Inferior parietal cortex (tissue), 1 donor: Measurements from ENCODE around the gene BTBD9.
A peak's percentile ranks its signal among the peaks of the same experiment; 100 is the strongest.

Source experiments
- DNase-seq: peaks from one replicate; pipeline ENCODE4 v3.0.0-alpha.2; 2016; ENCODE audit errors: extremely low spot score

The BTBD9 gene

GRCh38 chr6:38639498-38640215 lies at the start of gene BTBD9:
Gene BTBD9, minus strand, starts transcription at chr6:38639929.
- peak; percentile 78 for DNase-seq

DNA sequence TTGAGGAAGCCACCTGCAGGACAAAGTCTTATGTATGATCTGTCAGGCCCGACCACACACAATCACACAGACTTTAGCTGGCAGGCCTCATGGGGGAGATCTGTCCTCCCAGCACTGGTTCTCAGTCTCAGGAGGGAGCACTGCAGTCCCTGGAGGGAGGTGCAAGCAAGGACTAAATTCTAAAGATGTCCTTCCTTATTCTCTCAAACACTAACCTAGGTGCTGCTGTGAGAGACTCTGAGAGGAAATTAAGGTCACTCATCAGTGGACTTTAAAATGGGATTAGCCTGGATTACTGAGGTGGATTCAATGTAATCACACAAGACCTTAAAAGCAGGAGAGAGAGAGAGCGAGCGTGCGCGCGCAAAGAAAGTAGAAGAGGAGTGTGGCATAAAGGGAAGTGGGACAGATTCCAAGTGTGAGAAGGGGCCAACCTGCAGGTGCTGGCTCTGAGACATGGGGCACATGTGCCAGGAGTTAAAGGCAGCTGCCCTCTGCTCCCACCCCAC lies 48.9 kb upstream of the BTBD9 start:
- DNase-seq = no peak

GRCh38 chr6:38687549-38687948 lies 47.8 kb upstream of the BTBD9 start:
- DNase-seq = no peak

DNA sequence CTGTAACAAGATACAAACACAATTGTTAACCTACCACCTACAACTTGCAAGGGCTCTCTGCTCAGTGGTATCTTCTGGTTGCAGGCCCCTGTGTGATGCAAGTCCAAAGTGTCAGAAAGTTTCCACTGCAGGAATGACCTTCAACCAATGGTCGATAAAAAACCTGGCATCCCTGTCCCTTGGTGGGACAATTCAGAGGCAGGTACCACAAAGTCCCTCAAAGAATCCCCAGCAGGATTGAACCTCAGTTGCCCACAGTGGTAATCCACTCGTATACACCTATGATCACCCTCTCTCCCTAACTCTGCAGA lies 47.3 kb upstream of the BTBD9 start:
- DNase-seq = no peak

DNA sequence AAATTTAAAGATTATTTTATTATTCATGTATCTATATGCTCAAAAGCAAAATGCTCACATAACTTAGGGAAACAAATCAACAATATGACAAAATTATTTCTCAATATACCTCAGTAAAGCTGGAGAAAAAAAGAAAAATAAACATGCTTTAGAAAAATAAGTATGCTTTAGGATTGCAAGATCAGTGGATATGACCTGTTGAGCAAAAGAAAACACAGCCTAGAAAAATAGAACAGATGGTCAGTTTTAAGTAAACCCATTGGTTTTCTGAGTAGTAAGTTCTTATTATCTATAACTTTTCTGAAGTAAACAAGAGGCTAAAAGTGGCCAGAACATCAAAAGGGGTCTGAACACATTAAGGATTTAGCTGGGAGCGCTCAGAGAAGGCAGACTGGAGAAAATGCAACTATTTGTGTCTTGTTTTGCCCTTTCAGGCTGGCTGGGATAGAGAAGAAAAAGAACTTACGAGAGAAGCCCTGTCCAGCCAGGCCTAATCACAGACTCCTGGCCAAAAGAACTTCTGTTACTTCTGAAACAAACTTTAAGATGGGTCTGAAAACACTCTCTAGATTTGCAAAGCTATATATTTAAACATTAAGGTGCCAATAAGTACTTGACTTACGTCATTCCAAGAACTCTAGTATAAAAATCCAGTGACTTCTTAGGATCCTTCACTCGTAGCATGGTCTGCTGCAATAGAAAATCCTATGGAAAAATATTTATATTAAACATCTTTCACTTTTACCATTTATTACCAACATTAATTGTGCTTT lies 46.7 kb upstream of the BTBD9 start:
- DNase-seq = no peak

DNA sequence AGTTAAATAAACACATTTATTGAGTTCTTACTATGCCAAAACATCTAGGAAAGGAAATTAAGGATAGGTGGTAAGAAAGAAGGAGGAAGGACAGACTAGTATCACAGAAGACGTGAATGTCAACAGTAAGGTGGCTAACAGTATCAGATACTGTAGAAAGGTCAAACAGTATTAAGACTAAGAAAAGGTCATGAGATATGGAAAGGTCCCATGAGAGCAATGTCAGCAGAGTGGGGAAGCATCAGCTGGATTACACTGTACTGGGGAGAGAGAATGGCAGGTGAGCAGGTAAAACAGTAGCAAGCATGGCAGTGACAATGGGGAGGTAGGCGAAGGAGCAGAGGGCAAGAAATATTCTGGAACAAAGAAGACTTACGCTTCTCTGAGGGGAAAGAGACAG lies 45.2 kb upstream of the BTBD9 start:
- DNase-seq = no peak

- no peak for DNase-seq
Observed at GRCh38 chr6:38684237-38684636, 44.5 kb upstream of the BTBD9 start.

DNA sequence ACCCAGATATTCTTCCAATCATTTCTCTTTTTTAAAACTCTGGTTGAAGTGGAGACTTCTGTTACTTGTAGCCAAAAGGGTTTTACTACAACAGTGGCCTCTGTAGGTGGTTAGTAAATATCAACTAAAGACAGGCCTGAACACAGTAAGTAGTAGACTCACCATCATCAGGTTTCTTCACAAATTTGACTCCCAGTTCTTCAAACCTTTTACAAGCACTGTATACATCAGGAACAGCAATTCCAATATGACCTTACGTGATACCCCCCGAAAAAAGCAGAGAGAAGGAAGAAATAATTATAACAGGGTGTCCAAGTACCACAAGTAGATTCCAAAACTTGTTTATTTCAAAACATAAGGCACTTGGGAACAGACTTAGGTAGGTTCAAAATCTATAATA lies 42.1 kb upstream of the BTBD9 start:
- DNase-seq = no peak

DNA sequence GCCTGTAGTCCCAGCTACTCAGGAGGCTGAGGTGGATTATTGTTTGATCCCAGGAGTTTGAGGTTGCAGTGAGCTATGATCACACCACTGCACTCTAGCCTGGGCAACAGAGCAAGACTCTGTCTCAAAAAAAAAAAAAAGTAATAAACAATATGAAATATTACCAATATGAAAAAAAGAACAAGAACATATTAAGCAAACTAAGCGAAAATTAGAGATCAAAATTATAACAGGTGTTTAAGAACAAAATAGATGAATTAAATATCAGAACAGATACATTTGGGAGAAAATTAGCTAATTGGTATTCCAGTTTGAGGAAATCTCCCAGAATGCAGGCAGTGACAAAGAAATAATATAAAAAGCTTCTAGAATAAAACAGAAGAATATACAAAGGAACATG lies 39.9 kb upstream of the BTBD9 start:
- no peak for DNase-seq

- DNase-seq = no peak
Observed at GRCh38 chr6:38678178-38678760, 38.5 kb upstream of the BTBD9 start.

- DNase-seq = no peak
Observed at GRCh38 chr6:38676974-38677544, 37.3 kb upstream of the BTBD9 start.

DNA sequence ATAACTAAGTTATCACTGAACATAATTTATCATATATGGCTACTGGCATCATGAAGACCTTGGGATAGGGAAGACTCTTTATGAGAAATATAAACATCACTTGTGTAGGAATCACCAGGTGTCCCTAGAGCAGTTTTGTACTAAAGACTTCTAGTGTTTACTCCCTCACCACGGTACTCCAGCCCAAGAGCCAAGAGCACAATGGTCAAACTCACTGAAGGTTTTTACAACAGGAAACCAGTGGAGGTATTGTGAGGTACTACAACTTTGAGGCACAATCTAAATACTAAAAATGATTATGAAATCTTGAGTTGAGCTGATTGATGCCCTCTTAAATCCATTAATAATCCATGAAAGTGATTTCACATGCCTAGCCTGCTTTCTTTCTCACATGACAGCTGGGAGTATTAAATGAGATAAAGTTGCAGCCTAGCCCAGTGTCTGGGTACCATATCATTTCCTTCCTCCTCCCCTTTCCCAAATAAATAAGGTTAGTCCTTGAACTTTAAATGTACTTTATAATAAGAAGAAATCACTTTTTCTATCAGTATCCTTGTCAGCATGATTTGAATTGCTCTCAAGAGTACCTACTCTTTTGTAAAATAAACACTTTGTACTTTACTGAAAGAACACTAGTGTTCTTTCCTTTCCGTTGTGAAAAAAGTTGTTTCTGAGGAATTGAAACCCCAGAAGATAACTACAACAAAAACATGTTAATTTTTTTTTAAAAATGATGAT lies 36.7 kb upstream of the BTBD9 start:
- no peak for DNase-seq

DNA sequence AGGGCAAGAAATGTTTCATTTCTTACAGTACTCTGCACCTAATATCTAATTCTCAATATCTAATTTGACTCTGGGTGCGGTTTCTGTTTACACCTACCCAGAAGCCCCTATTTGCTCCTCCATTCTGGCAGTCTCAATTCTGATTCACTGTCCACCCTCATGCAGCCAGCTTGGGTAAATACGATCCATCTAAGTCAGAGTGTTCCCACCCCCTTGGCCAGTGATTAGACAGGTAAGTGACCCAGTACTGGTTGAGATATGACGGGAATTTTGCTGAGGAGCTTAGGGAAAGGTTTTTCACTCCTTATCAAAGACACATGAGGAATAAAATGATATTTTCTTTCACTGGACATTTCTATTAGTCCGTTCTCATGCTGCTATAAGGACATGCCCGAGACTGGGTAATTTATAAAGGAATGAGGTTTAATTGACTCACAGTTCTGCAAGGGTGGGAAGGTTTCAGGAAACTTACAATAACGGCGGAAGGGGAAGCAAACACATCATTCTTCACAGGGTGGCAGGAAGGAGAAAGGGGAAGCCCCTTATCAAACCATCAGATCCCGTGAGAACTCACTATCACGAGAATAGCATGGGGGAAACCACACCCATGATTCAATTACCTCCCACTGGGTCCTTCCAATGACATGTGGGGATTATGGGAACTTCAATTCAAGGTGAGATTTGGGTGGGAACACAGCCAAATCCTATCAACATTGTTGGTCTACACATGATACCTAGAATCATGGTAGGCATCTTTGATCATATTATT lies 33.9 kb upstream of the BTBD9 start:
- no peak for DNase-seq

DNA sequence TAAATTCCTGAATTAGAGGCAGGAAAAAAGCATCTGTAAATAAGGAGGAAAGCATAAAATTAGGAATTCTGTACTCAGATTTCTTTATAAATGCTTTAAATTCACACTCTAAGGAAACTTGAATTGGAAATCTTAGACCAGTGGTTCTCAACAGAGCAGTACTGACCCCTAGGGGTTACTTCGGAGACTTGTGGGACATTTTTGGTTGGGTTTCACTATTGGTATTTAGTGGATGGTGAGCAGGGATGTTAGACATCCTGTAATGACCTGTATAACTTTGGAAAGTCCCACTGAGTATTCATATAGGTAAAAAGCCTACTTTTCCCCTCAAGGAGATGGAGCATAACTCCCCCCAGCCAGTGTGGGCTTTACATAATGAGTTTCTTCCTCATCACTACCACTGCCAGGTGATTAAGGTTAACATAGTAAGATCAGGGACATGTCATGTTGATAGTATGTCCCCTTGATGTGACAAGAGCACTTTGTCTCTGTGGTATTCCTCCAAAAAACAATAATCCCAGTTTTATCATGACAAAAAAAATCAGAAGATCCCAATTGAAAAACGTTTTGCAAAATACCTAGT lies 32.2 kb upstream of the BTBD9 start:
- peak; percentile 73 for DNase-seq

- DNase-seq = no peak
Observed at GRCh38 chr6:38658418-38659167, 18.9 kb upstream of the BTBD9 start.

DNA sequence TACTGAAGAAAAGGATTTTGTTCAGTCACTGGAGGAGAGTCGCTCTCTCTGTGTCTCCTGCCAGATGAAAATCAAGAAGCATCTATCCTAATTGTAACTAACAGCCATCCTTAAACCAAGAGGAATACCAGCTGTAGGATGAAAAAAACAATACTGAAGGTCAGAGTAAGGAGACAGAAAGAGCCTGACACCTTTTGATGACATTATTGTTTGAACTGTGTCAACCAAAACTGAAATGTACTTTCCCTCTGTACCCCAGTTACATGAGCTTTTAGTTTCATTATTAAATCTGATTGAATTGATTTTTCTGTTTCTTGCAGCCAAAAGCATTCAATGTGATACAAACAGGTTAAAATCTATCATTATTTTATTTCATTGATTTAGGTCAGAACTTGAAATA lies 17.2 kb upstream of the BTBD9 start:
- DNase-seq = no peak

DNA sequence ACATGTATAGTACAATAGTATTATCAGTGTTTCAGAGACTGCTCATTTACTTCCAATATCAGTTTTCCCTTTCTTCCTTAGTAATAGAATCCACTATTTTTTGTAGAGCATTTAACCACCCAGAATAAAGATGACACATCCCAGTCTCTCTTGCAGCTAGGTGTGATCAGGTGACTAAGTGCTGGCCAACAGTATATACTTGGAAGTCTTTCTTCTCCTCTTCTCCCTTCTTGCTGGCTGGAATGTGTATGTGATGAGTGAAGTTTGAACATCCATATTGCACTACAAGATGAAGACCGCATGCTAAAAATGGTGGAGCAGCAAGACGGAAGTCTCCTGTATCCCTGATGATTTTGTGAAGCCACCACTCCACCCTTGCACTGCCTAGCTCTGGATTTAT lies 14.5 kb upstream of the BTBD9 start:
- DNase-seq = no peak

GRCh38 chr6:38651121-38651784 lies 11.5 kb upstream of the BTBD9 start:
- no peak for DNase-seq

- DNase-seq = no peak
Observed at GRCh38 chr6:38650207-38650752, 10.6 kb upstream of the BTBD9 start.
